ENCODE results near the gene NTRK3.

NTRK3 gene

GRCh38 chr15:87973501-87974215, 282.9 kb downstream of the NTRK3 start:
- peak; percentile 39 for DNase-seq

DNA sequence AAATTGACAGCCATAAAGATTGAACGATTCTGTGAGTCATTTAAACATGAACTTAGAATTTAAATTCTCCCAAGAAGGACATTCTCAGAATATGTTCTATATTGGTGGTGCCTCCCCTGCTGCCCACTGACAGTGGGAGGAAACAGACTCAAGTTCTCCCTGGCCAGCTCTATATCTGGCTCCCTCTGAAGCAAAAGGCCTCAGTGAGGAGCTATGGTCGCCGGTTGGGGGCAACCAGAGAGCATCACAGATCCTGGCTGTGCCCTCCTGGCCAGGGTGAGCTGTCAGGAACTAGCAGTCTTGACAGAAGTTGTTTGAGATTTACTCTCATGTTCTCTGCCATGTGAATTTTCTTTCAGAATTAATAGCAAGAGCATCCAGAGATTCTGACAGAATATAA, 285.5 kb downstream of the NTRK3 start:
- no peak for DNase-seq

GRCh38 chr15:87967951-87968350, 288.6 kb downstream of the NTRK3 start:
- DNase-seq, result no peak

GRCh38 chr15:87965304-87965703, 291.2 kb downstream of the NTRK3 start:
- DNase-seq, result no peak

GRCh38 chr15:87962428-87962827, 294.1 kb downstream of the NTRK3 start:
- DNase-seq, result no peak

GRCh38 chr15:87961851-87962420, 294.6 kb downstream of the NTRK3 start:
- no peak for DNase-seq

DNA sequence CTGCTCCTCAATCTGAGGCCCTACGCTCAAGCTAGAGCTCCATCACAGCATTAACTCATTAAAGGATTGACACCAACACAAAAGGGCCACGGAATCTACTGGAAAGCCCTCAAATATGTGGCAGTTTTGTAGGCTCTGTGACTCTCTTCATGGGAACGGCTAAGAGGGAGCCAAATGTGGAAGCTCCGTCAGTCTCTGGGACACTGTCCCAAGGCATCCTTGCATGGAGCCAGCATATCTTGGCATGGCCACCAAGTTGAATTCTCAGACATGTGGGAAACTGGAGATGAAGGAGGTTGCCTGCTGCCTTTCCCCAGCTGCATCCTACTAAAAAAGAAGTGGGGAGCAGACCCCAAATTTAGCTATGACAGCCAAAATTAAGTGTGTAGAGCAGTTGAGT, 296.9 kb downstream of the NTRK3 start:
- DNase-seq, result no peak

- DNase-seq, result no peak
These were observed 297.5 kb downstream of the NTRK3 start for GRCh38 chr15:87959080-87959479.

GRCh38 chr15:87955284-87955909, 301.1 kb downstream of the NTRK3 start:
- DNase-seq, result no peak

DNA sequence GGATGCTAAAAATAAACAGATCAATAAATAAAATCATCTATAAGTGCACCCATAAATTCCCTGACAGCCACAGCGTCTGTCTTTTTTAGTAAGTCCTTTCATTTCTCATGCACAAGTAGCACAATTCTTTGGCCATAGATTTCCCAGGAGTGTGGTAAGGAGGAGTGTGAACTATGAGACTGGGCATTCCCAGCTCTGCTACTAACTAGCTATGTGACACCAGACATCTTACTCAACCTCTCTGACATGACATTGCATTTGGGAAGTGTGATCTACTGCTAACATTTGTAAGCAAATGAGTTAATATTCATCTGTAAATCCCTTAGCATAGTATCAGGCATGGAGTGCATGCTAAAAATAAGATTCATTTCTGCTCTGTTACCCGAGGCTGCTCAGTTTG, 301.7 kb downstream of the NTRK3 start:
- DNase-seq, result no peak

GRCh38 chr15:87952736-87953287, 303.7 kb downstream of the NTRK3 start:
- no peak for DNase-seq

GRCh38 chr15:87949575-87950223, 306.8 kb downstream of the NTRK3 start:
- no peak for DNase-seq

DNA sequence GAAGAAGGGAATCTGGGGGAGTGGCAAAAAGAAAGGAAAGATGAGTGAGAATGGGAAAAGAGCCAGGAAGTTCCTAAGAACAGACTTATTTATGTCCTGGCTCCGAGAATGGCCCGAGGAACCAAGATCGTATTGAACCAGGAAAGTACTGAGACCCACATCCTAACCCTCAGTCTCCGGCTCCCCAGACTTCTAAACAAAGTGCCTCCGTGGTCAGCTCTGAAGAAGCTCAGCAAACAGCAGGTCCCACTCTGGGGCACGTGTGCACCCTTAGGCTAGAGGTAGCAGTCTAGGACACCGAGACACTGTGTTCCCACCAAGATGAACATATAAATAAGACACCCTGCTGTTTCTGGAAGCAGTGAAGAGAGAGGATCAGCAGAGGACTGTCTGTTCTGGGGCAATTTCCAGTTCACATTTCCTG, 307.4 kb downstream of the NTRK3 start:
- no peak for DNase-seq

DNA sequence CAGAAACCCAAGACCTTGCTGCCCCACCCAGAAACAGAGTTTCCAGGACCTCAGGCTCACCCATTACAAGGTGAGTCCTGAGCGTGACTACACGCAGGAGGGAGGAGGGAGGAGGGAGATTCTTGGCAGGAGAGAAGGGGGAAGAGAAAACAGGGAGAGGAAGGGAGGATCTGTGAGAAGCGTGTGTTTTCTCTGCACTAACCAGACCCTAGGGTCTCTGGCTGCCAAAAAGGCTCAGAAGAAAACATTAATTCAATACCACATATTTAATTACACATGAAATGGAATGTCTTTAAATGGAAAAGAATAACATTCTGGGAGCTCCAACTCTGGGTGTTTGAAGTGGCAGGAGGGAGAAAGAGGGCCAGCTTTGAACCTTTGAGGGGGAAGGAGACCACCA, 309.0 kb downstream of the NTRK3 start:
- DNase-seq, result no peak

DNA sequence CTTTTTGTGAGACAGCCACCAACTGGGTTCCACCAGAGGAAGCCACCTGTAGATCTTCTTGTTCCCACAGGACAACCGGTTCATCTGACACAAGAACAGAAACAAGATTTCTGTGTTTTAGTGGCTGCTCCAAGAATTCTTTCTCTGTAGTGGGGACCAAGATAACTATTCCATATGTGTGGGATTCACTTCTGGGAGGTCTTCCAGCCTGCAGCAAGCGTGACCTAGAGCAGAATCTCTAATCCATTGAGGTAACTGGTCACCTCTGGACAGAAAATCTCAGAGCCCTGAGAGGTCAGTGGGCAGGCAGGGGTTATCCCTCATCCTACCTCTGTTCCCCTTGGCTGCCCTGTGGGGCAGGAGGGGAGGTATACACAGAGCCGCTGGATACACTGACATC, 311.3 kb downstream of the NTRK3 start:
- DNase-seq, result no peak

DNA sequence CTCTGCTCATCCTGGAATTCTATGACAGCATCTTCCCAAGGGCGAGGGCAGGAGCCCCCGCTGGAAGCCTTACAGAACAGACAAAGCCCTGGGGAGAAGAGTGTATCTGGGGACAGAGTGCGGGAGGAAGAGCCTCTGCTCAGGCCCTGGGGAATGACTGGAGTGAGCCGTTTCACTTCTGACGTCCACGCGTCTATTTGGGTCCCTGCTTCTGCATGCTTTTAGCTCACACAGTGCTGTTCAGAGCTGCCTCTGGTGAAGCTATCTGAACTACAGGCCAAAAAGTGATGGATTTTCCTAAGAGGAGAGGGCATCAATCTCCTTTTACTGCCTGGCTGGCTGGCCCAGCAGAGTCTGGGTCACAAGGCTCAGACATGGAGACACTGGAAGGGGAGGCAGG, 311.8 kb downstream of the NTRK3 start:
- no peak for DNase-seq

DNA sequence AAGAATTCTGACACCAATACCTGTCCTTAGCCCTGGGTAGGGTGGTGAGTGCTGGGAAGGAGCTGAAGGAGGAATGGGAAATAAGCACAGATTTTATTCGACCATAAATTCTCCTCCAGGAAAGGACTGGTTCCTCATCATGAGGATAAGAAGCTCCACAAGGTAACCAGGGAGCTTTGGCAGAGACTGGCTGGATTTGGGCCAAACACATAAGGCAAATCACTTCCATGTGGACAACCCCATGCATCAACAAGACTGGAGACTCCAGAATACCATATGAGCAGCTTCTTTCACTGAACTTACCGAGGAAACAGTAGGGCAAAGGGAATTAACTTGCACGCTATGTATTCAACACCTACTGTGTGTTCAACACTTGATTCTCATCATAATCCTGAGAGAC, 312.5 kb downstream of the NTRK3 start:
- DNase-seq, result no peak

DNA sequence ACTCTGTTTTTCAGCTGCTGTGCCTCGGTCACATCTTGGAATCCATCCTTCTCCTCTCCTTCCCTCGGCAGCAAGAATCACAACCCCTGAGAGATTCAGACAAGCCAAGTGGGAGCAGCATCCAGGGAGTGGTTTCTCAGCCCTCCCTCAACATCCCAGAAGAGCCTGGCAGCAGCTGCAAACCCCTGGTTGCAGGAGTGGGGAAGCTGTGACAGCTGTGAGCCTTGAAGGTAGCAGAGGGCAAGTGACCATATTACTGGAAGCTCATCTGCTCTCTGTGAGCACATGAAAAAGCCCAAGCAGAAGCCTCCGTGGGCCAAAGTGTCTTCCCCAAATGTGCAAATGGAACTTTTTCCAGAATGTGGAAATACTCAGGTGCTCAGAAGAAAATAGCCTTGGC, 312.9 kb downstream of the NTRK3 start:
- no peak for DNase-seq

DNA sequence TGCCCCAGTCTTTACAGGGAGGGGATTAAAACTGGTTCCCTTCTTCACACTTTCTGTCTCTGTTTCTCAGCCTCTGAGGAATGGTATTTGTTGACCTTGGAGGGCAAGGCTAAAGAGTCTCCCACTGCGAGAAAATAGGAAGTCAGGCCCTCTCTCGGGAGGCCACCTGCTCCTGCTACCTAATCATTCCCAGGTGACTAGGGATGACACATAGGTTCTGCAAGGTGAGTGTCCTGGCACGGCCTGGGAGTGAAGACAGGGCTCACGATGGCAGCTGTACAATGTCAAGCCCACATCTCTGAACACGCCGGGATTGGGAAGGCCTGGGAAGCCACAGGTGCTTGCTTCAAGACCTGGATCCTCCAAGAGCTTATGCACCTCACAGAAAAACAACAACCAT, 314.2 kb downstream of the NTRK3 start:
- DNase-seq, result no peak

- no peak for DNase-seq
These were observed 314.9 kb downstream of the NTRK3 start for GRCh38 chr15:87941606-87942005.

DNA sequence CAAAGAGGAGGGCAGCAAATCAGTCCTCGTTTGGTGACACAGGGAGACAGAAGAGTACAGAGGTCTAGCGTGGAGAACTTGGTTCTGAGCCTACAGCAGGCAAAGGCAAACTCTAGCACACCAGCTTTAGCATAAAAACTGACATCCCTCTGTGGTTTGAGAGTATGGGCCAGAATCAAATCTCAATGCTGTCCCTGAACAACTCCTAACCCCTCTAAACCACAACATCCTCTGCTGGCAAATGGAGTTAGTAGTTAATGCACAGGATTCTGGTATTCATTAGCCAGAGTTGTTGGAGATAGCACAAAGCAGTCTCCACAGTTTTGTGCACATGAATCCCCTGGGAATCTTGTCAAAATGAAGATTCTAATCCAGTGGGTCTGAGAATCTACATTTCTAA, 315.8 kb downstream of the NTRK3 start:
- DNase-seq, result no peak

GRCh38 chr15:87939848-87940457, 316.6 kb downstream of the NTRK3 start:
- no peak for DNase-seq

DNA sequence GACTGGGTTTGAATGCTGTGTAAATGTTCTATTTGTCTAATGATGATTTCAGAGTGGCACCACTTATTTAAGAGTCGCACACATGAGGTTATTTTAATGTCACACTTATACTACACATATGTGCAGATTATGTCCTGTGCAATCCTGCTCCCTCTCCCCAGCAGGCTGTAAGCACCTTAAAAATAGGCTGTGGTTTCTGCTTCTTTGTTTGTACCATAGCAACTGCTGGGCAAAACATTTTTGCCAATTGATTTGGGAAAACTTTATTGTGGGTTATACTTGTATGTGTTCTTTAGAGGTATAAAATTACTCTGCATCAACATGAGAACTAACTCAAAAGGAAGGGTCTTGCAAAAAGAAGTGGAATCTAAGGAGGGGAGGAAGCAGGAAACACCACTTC, 318.5 kb downstream of the NTRK3 start:
- no peak for DNase-seq

All from retina (tissue), 1 donor.